OCI-LY3 (cell line): ENCODE measurements around the gene DUT.

Source experiments
- H2AFZ ChIP-seq: fragments of 200-600, 300-600 bp; shearing (Covaris generic); 2 replicates; pipeline ENCODE4 v1.6.0; 2014; ENCODE audit warnings: antibody characterized with exemption, low read depth, low read length
- H3K27ac ChIP-seq: fragments of 200-600, 300-600 bp; sonication (generic); 2 replicates; pipeline ENCODE4 v1.5.1; 2014; ENCODE audit warnings: mild to moderate bottlenecking, low read length, moderate library complexity, mixed read lengths
- H3K27me3 ChIP-seq: fragments of 200-600, 300-600 bp; sonication (generic); 2 replicates; pipeline ENCODE4 v1.6.1; 2014; ENCODE audit warnings: low read depth, low read length, mixed read lengths
- H3K36me3 ChIP-seq: fragments of 200-600, 300-600 bp; sonication (generic); replicated peaks from 2 replicates; pipeline ENCODE3; 2014; ENCODE audit warnings: low read depth, low read length, mixed read lengths
- H3K4me1 ChIP-seq: fragments of 300-600, 200-600 bp; sonication (generic); 2 replicates; pipeline ENCODE4 v1.6.1; 2014; ENCODE audit warnings: low read length, mixed read lengths
- H3K4me2 ChIP-seq: fragments of 200-600, 300-600 bp; sonication (generic); 2 replicates; pipeline ENCODE4 v1.6.1; 2014; ENCODE audit warnings: low read length, mixed read lengths
- H3K4me3 ChIP-seq: fragments of 300-600, 200-600 bp; sonication (generic); 2 replicates; pipeline ENCODE4 v1.5.1; 2014; ENCODE audit warnings: antibody characterized with exemption, mild to moderate bottlenecking, low read length, moderate library complexity
- H3K79me2 ChIP-seq: fragments of 300-600, 200-600 bp; shearing (Covaris generic); 2 replicates; pipeline ENCODE4 v1.6.1; 2014; ENCODE audit warnings: mild to moderate bottlenecking, low read length, mixed read lengths
- H3K9ac ChIP-seq: fragments of 300-600, 200-600 bp; shearing (Covaris generic); 2 replicates; pipeline ENCODE4 v1.6.0; 2014; ENCODE audit warnings: mild to moderate bottlenecking, low read length, moderate library complexity
- H3K9me3 ChIP-seq: fragments of 200-600, 300-600 bp; shearing (Covaris generic); 2 replicates; pipeline ENCODE4 v1.6.1; 2014; ENCODE audit warnings: low read length, mixed read lengths; ENCODE audit not compliant: insufficient read depth
- H4K20me1 ChIP-seq: fragments of 200-600, 300-600 bp; sonication (generic); 2 replicates; pipeline ENCODE4 v1.6.1; 2016; ENCODE audit warnings: low read length, mixed read lengths; ENCODE audit not compliant: insufficient read depth
- EZH2phosphoT487 ChIP-seq: fragments of 200-600 bp; shearing (Covaris generic); IDR thresholded peaks from 2 replicates; pipeline ENCODE4 v1.6.1; 2018; ENCODE audit warnings: antibody characterized with exemption, mixed run types, low read depth
- TF ChIP-seq, protein P1 (sequence below): fragments of 200-600, 300-600 bp; sonication (generic); IDR thresholded peaks from 2 replicates; pipeline ENCODE4 v1.5.1; 2014; ENCODE audit warnings: antibody characterized with exemption, low read length, low read depth

Gene DUT

DNA sequence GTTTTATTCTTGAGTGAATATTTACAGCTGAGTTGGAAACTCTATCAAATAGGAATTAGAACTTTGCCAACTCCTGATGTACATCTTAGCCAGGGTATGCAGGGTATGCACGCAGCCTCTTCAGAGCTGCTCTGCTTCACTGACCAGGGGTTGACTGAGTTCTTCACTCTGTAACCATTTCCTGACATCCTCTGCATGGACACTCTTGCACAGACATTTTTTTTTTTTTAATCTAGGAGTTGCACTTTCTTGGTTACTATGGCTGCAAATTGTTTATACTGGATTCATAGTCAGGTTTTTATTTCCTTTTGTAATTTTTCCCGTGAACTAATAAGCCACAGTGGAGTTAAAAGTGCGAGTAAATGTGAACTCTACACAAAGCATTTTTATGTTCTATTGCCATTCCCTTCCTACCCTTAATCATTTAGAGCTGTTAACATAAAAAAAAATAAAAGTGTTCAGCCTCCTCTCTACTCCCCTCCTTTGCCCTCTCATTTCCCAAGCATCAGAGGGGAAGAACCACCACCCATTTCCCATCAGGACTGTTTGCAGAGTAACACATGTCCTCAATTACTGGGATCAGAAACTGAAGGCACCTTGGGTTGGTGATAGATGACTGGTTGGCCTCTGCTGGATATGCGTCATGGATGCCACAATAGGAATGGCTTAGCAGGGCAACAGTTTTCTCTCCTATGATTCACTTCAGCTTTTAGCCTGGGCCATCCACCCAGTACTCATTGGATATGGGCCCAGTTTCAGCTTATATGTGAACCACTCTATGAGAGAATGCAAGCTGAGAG lies 54.0 kb downstream of the DUT start:
- H3K79me2 ChIP-seq: no peaks in the 10 kb centered on the region
- H4K20me1 ChIP-seq: no peaks in the 10 kb centered on the region

DNA sequence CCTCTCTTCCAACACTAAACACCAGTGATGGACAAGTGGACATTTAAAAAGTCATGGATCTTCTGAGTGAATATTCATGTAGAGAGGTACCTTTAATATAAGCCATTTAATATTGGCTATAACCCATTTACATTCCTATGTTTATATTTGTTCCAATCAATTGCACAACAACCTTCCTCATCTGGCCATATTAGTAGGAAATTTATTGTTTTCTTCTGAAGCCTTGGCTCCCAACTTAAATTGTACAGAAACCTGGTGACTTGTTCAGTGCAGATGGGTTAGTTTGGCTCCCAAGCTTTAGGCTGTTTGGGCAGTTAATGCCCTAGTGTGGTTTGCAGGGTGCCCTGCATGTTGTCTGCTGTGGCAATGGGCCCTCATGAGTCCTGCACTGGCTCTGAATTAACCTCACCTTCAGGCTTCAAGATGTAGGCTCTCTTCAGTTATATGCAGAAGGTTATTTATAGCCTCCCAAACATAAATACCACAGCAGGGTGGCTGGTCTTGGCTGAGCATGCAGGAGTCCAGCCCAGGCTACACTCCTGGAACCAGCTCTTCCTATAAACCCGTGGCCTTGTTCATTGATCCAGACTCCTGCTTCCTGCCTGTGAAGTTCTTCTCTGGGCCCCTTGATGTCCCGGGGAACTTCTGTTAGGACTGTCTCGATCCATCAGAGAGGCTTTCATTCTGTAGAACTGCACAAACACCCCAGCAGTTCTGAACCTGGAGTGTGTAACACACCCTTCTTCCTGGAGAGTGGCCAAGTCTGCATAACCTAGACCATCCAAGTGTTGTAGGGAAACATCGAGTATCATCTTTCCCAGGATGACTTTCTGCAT lies 57.0 kb downstream of the DUT start:
- H3K4me1 ChIP-seq: no peaks in the 10 kb centered on the region
- no peaks in the 10 kb centered on the region for H4K20me1 ChIP-seq
- H2AFZ ChIP-seq: no peak overlapping the region
- H3K27me3 ChIP-seq: no peaks in the 10 kb centered on the region
- no peak overlapping the region for H3K4me3 ChIP-seq
- H3K27ac ChIP-seq: no peak overlapping the region
- TF ChIP-seq EZH2phosphoT487: no peak
- TF ChIP-seq, protein P1, sequence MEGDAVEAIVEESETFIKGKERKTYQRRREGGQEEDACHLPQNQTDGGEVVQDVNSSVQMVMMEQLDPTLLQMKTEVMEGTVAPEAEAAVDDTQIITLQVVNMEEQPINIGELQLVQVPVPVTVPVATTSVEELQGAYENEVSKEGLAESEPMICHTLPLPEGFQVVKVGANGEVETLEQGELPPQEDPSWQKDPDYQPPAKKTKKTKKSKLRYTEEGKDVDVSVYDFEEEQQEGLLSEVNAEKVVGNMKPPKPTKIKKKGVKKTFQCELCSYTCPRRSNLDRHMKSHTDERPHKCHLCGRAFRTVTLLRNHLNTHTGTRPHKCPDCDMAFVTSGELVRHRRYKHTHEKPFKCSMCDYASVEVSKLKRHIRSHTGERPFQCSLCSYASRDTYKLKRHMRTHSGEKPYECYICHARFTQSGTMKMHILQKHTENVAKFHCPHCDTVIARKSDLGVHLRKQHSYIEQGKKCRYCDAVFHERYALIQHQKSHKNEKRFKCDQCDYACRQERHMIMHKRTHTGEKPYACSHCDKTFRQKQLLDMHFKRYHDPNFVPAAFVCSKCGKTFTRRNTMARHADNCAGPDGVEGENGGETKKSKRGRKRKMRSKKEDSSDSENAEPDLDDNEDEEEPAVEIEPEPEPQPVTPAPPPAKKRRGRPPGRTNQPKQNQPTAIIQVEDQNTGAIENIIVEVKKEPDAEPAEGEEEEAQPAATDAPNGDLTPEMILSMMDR: no peak
- no peaks in the 10 kb centered on the region for H3K9me3 ChIP-seq
- no peak overlapping the region for H3K4me2 ChIP-seq
- H3K9ac ChIP-seq: no peak overlapping the region
- no peaks in the 10 kb centered on the region for H3K79me2 ChIP-seq
- H3K36me3 ChIP-seq: no peaks in the 10 kb centered on the region

More for the DNA sequence above, 54.0 kb downstream of the DUT start:
- Histone ChIP-seq H3K27ac (no peak overlapping the region), H3K9ac (no peak overlapping the region), H3K36me3 (peaks cover 8% of the 10 kb centered on the region), H3K9me3 (no peaks in the 10 kb centered on the region), H3K4me1 (peaks cover 6% of the 10 kb centered on the region), H3K27me3 (no peaks in the 10 kb centered on the region), H3K4me3 (no peak overlapping the region), H3K4me2 (no peak overlapping the region), H2AFZ (no peak overlapping the region)
- TF ChIP-seq EZH2phosphoT487: no peak
- TF ChIP-seq, protein P1: no peak

DNA sequence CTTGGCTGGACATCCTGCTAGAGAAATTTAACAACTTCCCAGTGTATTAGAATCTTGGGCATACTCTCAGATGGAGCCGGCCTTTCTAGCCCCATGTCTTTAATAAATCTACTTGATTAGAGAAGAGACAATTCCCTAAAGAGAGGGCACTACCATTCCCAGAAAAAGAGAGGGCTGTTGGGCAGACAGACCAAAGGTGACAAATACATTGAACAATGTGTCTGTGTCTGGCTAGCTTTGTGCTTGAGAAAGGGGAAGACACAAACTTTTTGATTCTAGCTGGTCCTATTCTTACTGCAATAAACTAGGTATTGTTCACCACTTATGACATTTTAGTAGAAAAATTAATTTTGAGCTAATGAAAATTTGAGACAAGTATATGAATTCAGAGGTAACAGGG lies 57.7 kb downstream of the DUT start:
- Histone ChIP-seq H4K20me1 (no peaks in the 10 kb centered on the region), H2AFZ (no peak overlapping the region), H3K9ac (no peak overlapping the region), H3K27ac (no peak overlapping the region), H3K4me3 (no peak overlapping the region), H3K36me3 (no peaks in the 10 kb centered on the region), H3K79me2 (no peaks in the 10 kb centered on the region), H3K4me1 (no peaks in the 10 kb centered on the region), H3K9me3 (no peaks in the 10 kb centered on the region), H3K4me2 (no peak overlapping the region), H3K27me3 (no peaks in the 10 kb centered on the region)
- TF ChIP-seq EZH2phosphoT487: no peak
- TF ChIP-seq, protein P1: no peak

DNA sequence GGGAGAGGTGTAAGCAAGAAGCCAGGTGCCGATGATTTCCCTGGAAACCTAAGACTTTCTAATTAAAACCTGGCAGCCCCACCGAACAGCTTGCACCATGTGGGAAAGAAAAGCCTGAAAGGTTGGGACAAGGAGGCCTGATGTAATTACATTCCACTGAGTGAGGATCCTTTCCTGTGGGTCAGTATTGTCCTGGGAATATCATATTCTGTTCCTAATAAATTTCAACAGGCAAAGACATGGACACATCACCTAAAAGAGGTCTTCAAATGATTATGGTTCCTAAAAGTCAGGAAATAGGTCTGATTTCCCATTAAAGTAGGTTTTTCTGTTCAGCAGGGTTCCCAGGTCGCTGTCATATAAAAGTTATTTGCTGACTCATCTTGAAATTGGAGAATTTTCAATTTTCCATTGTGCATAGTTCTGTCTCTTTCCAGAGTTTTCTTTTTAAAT lies 58.5 kb downstream of the DUT start:
- no peaks in the 10 kb centered on the region; the same call in 1 of the 2 replicates for H3K4me1 ChIP-seq
- no peak overlapping the region for H3K4me2 ChIP-seq
- H3K4me3 ChIP-seq: no peak overlapping the region
- H2AFZ ChIP-seq: no peak overlapping the region
- no peaks in the 10 kb centered on the region for H3K27me3 ChIP-seq
- H4K20me1 ChIP-seq: no peaks in the 10 kb centered on the region
- H3K79me2 ChIP-seq: no peaks in the 10 kb centered on the region
- H3K27ac ChIP-seq: no peak overlapping the region
- H3K36me3 ChIP-seq: no peaks in the 10 kb centered on the region
- TF ChIP-seq EZH2phosphoT487: no peak
- TF ChIP-seq, protein P1: no peak
- no peak overlapping the region for H3K9ac ChIP-seq
- no peaks in the 10 kb centered on the region for H3K9me3 ChIP-seq
